WTC11 (cell line): Measurements from ENCODE around the gene SGPL1. TPM values are rescaled to one million over a fixed set of nuclear protein-coding genes. Genes with fewer than 3 reads are reported as not detected.

Experiments used
- ATAC-seq: fragments of 200-7000 bp; cut with Tn5 transposase; 2 replicates; pipeline ENCODE4 v1.10.0; 2021; ENCODE audit warnings: mild to moderate bottlenecking, moderate library complexity
- CTCF ChIA-PET: fragments of 300-600 bp; sonication (Branson Sonifier 250); formaldehyde crosslinking; loops from one replicate; lab custom pipeline; 2021; ENCODE audit warnings: antibody characterized with exemption; lab: Charles Lee
- POLR2A ChIA-PET: fragments of 350-600 bp; sonication (Branson Sonifier 250); formaldehyde crosslinking; loops from one replicate; lab custom pipeline; 2021; ENCODE audit warnings: antibody characterized with exemption; lab: Charles Lee
- DNase-seq: peaks from one replicate; pipeline ENCODE4 v3.0.0; 2021; ENCODE audit warnings: low spot score
- H3K27ac Mint-ChIP-seq: 2 replicates; pipeline ENCODE4 v1.8.0; 2021; ENCODE audit warnings: mixed read lengths
- H3K27me3 Mint-ChIP-seq: 2 replicates; pipeline ENCODE4 v1.8.0; 2021; ENCODE audit warnings: low read depth, mild to moderate bottlenecking, moderate library complexity, mixed read lengths
- H3K36me3 Mint-ChIP-seq: 2 replicates; pipeline ENCODE4 v1.8.0; 2021; ENCODE audit warnings: mixed read lengths
- H3K4me1 Mint-ChIP-seq: 2 replicates; pipeline ENCODE4 v1.8.0; 2022; ENCODE audit warnings: mixed read lengths
- H3K4me3 Mint-ChIP-seq: 2 replicates; pipeline ENCODE4 v1.8.0; 2021; ENCODE audit warnings: mild to moderate bottlenecking, moderate library complexity, mixed read lengths
- H3K9me3 Mint-ChIP-seq: 2 replicates; pipeline ENCODE4 v1.8.0; 2021; ENCODE audit warnings: mixed read lengths
- CREM ChIP-seq: sonication (generic); formaldehyde crosslinking; IDR thresholded peaks from 2 replicates; pipeline ENCODE4 v1.8.1; 2022; ENCODE audit warnings: mild to moderate bottlenecking, missing genetic modification reagents, moderate library complexity
- FOXK1 ChIP-seq: sonication (generic); formaldehyde crosslinking; IDR thresholded peaks from 2 replicates; pipeline ENCODE4 v1.8.0; 2022; ENCODE audit warnings: mild to moderate bottlenecking, moderate library complexity, missing genetic modification reagents
- GRHL2 ChIP-seq: fragments of 250-450 bp; sonication (Bioruptor Pico); IDR thresholded peaks from 2 replicates; pipeline ENCODE4 v1.8.0; 2022; ENCODE audit warnings: mild to moderate bottlenecking, moderate library complexity; ENCODE audit not compliant: insufficient replicate concordance, severe bottlenecking
- HMGA2 ChIP-seq: fragments of 250-450 bp; sonication (Bioruptor Pico); IDR thresholded peaks from 2 replicates; pipeline ENCODE4 v1.4.0; 2021; ENCODE audit warnings: mild to moderate bottlenecking, moderate library complexity
- PRRX2 ChIP-seq: fragments of 250-450 bp; sonication (Bioruptor Pico); IDR thresholded peaks from 2 replicates; pipeline ENCODE4 v1.8.0; 2021; ENCODE audit warnings: mild to moderate bottlenecking
- SMAD3 ChIP-seq: sonication (generic); formaldehyde crosslinking; IDR thresholded peaks from 2 replicates; pipeline ENCODE4 v1.8.0; 2022; ENCODE audit warnings: missing genetic modification reagents, mild to moderate bottlenecking, borderline replicate concordance
- SMAD4 ChIP-seq: sonication (generic); formaldehyde crosslinking; IDR thresholded peaks from 2 replicates; pipeline ENCODE4 v1.8.0; 2022; ENCODE audit warnings: mild to moderate bottlenecking, missing genetic modification reagents
- SOX15 ChIP-seq: fragments of 250-450 bp; sonication (Bioruptor Pico); IDR thresholded peaks from 2 replicates; pipeline ENCODE4 v1.9.0; 2021; ENCODE audit warnings: mild to moderate bottlenecking
- total RNA-seq: library from RNA; stranded (reverse); gene quantifications from 3 replicates; pipeline ENCODE4 v1.2.3, GENCODE V29; 2021
- TF ChIP-seq, protein P1 (sequence below): fragments of 250-450 bp; sonication (Bioruptor Pico); IDR thresholded peaks from 2 replicates; pipeline ENCODE4 v1.9.0; 2021; ENCODE audit warnings: mild to moderate bottlenecking
- TF ChIP-seq, protein P2 (sequence below): sonication (generic); formaldehyde crosslinking; IDR thresholded peaks from 2 replicates; pipeline ENCODE4 v1.8.0; 2022; ENCODE audit warnings: mild to moderate bottlenecking, missing genetic modification reagents
- TF ChIP-seq, protein P3 (sequence below): fragments of 250-450 bp; sonication (Bioruptor Pico); IDR thresholded peaks from 2 replicates; pipeline ENCODE4 v1.9.0; 2021; ENCODE audit warnings: mild to moderate bottlenecking
- TF ChIP-seq, protein P4 (sequence below): sonication (generic); formaldehyde crosslinking; IDR thresholded peaks from 2 replicates; pipeline ENCODE4 v1.8.0; 2022; ENCODE audit warnings: mild to moderate bottlenecking, missing genetic modification reagents
- TF ChIP-seq, protein P5 (sequence below): sonication (generic); formaldehyde crosslinking; IDR thresholded peaks from 2 replicates; pipeline ENCODE4 v1.8.0; 2023; ENCODE audit warnings: mild to moderate bottlenecking, missing genetic modification reagents
- TF ChIP-seq, protein P6 (sequence below): sonication (generic); formaldehyde crosslinking; IDR thresholded peaks from 2 replicates; pipeline ENCODE4 v1.8.0; 2022; ENCODE audit warnings: missing genetic modification reagents
- TF ChIP-seq, protein P7 (sequence below): sonication (generic); formaldehyde crosslinking; conservative IDR thresholded peaks from 2 replicates; pipeline ENCODE4 v1.8.1; 2023; ENCODE audit warnings: mild to moderate bottlenecking, low read depth, missing genetic modification reagents, moderate library complexity

Gene SGPL1
- total RNA-seq, 1 experiment from 2014 or later, result 44.6 TPM

DNA sequence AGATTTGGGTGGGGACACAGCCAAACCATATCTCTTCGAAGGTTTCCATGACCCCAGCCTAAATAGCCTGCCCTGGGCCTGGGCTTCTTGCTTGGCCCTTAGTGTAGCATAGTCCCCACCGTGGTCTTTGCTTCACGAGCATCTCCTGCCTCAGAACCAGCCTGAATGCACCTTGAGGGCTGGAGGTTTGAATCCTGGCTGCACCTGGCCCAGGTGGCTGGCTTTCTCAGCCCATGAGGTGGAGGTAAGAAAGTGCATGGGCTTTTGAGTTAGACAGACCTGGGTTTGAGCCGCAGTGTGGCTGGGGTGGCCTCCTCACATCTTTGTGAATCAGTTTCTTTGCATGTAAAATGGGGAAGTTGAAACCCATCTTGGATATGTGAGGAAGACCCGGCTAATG lies 96.8 kb downstream of the SGPL1 start:
- no peak for ATAC-seq
- H3K4me1 Mint-ChIP-seq, result no peaks in the 10 kb centered on the region; the same call in 1 of the 2 replicates
- CTCF ChIA-PET, result interaction anchor here (1.0 to 2.4 kb wide), 3 partner anchors 9 to 12 kb away, joined by 3 to 21 read pairs (median 3); no protein-coding TSS in a partner anchor
- POLR2A ChIA-PET, result no interaction called here
- peaks cover 3% of the 10 kb centered on the region; the same call in 1 of the 2 replicates for H3K9me3 Mint-ChIP-seq
- H3K27me3 Mint-ChIP-seq, result no peaks in the 10 kb centered on the region; the same call in 1 of the 2 replicates
- H3K4me3 Mint-ChIP-seq, result no peak overlapping the region
- no peak overlapping the region for H3K27ac Mint-ChIP-seq
- DNase-seq, result peak; percentile 1
- no peaks in the 10 kb centered on the region for H3K36me3 Mint-ChIP-seq
- TF ChIP-seq SMAD3 (CRISPR knock-in tag), result no peak
- TF ChIP-seq CREM (CRISPR knock-in tag), result no peak
- TF ChIP-seq, protein P1, sequence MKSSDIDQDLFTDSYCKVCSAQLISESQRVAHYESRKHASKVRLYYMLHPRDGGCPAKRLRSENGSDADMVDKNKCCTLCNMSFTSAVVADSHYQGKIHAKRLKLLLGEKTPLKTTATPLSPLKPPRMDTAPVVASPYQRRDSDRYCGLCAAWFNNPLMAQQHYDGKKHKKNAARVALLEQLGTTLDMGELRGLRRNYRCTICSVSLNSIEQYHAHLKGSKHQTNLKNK (CRISPR knock-in tag), result no peak
- no peak for TF ChIP-seq SMAD4 (CRISPR knock-in tag)
- TF ChIP-seq, protein P2, sequence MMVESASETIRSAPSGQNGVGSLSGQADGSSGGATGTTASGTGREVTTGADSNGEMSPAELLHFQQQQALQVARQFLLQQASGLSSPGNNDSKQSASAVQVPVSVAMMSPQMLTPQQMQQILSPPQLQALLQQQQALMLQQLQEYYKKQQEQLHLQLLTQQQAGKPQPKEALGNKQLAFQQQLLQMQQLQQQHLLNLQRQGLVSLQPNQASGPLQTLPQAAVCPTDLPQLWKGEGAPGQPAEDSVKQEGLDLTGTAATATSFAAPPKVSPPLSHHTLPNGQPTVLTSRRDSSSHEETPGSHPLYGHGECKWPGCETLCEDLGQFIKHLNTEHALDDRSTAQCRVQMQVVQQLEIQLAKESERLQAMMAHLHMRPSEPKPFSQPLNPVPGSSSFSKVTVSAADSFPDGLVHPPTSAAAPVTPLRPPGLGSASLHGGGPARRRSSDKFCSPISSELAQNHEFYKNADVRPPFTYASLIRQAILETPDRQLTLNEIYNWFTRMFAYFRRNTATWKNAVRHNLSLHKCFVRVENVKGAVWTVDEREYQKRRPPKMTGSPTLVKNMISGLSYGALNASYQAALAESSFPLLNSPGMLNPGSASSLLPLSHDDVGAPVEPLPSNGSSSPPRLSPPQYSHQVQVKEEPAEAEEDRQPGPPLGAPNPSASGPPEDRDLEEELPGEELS (CRISPR knock-in tag), result no peak
- TF ChIP-seq, protein P3, sequence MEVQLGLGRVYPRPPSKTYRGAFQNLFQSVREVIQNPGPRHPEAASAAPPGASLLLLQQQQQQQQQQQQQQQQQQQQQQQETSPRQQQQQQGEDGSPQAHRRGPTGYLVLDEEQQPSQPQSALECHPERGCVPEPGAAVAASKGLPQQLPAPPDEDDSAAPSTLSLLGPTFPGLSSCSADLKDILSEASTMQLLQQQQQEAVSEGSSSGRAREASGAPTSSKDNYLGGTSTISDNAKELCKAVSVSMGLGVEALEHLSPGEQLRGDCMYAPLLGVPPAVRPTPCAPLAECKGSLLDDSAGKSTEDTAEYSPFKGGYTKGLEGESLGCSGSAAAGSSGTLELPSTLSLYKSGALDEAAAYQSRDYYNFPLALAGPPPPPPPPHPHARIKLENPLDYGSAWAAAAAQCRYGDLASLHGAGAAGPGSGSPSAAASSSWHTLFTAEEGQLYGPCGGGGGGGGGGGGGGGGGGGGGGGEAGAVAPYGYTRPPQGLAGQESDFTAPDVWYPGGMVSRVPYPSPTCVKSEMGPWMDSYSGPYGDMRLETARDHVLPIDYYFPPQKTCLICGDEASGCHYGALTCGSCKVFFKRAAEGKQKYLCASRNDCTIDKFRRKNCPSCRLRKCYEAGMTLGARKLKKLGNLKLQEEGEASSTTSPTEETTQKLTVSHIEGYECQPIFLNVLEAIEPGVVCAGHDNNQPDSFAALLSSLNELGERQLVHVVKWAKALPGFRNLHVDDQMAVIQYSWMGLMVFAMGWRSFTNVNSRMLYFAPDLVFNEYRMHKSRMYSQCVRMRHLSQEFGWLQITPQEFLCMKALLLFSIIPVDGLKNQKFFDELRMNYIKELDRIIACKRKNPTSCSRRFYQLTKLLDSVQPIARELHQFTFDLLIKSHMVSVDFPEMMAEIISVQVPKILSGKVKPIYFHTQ, result no peak
- TF ChIP-seq HMGA2 (CRISPR knock-in tag), result no peak
- TF ChIP-seq, protein P4, sequence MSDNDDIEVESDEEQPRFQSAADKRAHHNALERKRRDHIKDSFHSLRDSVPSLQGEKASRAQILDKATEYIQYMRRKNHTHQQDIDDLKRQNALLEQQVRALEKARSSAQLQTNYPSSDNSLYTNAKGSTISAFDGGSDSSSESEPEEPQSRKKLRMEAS (CRISPR knock-in tag), result no peak
- TF ChIP-seq FOXK1 (CRISPR knock-in tag), result no peak
- TF ChIP-seq, protein P5, sequence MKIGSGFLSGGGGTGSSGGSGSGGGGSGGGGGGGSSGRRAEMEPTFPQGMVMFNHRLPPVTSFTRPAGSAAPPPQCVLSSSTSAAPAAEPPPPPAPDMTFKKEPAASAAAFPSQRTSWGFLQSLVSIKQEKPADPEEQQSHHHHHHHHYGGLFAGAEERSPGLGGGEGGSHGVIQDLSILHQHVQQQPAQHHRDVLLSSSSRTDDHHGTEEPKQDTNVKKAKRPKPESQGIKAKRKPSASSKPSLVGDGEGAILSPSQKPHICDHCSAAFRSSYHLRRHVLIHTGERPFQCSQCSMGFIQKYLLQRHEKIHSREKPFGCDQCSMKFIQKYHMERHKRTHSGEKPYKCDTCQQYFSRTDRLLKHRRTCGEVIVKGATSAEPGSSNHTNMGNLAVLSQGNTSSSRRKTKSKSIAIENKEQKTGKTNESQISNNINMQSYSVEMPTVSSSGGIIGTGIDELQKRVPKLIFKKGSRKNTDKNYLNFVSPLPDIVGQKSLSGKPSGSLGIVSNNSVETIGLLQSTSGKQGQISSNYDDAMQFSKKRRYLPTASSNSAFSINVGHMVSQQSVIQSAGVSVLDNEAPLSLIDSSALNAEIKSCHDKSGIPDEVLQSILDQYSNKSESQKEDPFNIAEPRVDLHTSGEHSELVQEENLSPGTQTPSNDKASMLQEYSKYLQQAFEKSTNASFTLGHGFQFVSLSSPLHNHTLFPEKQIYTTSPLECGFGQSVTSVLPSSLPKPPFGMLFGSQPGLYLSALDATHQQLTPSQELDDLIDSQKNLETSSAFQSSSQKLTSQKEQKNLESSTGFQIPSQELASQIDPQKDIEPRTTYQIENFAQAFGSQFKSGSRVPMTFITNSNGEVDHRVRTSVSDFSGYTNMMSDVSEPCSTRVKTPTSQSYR, result no peak
- TF ChIP-seq, protein P6, sequence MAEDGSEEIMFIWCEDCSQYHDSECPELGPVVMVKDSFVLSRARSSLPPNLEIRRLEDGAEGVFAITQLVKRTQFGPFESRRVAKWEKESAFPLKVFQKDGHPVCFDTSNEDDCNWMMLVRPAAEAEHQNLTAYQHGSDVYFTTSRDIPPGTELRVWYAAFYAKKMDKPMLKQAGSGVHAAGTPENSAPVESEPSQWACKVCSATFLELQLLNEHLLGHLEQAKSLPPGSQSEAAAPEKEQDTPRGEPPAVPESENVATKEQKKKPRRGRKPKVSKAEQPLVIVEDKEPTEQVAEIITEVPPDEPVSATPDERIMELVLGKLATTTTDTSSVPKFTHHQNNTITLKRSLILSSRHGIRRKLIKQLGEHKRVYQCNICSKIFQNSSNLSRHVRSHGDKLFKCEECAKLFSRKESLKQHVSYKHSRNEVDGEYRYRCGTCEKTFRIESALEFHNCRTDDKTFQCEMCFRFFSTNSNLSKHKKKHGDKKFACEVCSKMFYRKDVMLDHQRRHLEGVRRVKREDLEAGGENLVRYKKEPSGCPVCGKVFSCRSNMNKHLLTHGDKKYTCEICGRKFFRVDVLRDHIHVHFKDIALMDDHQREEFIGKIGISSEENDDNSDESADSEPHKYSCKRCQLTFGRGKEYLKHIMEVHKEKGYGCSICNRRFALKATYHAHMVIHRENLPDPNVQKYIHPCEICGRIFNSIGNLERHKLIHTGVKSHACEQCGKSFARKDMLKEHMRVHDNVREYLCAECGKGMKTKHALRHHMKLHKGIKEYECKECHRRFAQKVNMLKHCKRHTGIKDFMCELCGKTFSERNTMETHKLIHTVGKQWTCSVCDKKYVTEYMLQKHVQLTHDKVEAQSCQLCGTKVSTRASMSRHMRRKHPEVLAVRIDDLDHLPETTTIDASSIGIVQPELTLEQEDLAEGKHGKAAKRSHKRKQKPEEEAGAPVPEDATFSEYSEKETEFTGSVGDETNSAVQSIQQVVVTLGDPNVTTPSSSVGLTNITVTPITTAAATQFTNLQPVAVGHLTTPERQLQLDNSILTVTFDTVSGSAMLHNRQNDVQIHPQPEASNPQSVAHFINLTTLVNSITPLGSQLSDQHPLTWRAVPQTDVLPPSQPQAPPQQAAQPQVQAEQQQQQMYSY (CRISPR knock-in tag), result no peak
- TF ChIP-seq SOX15, result no peak
- TF ChIP-seq PRRX2, result no peak
- TF ChIP-seq, protein P7, sequence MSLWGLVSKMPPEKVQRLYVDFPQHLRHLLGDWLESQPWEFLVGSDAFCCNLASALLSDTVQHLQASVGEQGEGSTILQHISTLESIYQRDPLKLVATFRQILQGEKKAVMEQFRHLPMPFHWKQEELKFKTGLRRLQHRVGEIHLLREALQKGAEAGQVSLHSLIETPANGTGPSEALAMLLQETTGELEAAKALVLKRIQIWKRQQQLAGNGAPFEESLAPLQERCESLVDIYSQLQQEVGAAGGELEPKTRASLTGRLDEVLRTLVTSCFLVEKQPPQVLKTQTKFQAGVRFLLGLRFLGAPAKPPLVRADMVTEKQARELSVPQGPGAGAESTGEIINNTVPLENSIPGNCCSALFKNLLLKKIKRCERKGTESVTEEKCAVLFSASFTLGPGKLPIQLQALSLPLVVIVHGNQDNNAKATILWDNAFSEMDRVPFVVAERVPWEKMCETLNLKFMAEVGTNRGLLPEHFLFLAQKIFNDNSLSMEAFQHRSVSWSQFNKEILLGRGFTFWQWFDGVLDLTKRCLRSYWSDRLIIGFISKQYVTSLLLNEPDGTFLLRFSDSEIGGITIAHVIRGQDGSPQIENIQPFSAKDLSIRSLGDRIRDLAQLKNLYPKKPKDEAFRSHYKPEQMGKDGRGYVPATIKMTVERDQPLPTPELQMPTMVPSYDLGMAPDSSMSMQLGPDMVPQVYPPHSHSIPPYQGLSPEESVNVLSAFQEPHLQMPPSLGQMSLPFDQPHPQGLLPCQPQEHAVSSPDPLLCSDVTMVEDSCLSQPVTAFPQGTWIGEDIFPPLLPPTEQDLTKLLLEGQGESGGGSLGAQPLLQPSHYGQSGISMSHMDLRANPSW, result no peak
- TF ChIP-seq GRHL2 (CRISPR knock-in tag), result no peak
